Measurements from ENCODE around the gene RAB13. TPM values are rescaled to one million over a fixed set of nuclear protein-coding genes. Genes with fewer than 3 reads are reported as not detected.

Gene RAB13
- total and polyA plus RNA-seq, 2 of the 13 experiments (the other 11 are each of a cell fraction or from before 2014, with no cell fraction given) = 15.9 to 24.7 TPM

DNA sequence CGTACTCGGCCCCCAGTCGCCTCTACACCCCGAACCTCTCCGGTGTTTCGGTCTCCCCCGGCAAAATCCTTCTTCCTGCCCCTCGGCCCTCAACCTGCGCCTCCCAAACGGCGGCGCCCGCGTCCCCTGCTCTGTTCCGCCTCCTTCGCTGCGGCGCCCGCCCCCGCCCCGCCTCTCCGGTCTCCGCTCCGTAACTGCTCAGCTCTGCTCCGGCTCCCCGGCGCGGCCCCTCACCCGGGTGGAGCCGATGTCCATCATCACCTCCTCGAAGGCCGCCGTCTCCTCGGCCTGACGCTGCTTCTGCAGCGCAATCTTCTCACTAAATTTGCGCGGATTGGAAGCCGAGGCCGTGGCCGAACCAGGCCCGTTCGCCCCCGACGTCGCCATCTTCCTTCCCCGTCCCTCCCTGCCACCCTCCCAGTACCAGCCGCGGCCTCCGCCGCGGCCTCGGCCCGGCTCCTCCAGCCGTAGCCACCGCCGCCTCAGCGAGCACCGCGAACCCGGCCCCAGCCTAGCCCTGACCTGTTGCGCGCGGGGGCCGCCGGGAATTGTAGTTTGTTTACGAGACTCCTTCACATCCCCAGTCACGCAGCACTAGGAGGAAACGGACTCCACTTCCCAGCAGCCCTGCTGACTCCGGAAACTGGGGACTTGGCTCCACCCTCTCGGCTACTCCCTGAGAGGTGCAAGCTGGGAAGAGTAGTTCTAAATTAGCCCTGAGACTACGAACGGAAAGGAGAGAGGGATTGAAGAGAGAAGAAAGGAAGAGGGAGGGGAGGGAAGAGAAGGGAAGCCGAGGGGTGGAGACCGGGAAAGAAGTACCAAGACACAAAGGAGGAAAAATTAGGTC, 27.8 kb downstream of the RAB13 start, which contains the start of gene CRTC2 (continued):
- TF ChIP-seq, protein P1, sequence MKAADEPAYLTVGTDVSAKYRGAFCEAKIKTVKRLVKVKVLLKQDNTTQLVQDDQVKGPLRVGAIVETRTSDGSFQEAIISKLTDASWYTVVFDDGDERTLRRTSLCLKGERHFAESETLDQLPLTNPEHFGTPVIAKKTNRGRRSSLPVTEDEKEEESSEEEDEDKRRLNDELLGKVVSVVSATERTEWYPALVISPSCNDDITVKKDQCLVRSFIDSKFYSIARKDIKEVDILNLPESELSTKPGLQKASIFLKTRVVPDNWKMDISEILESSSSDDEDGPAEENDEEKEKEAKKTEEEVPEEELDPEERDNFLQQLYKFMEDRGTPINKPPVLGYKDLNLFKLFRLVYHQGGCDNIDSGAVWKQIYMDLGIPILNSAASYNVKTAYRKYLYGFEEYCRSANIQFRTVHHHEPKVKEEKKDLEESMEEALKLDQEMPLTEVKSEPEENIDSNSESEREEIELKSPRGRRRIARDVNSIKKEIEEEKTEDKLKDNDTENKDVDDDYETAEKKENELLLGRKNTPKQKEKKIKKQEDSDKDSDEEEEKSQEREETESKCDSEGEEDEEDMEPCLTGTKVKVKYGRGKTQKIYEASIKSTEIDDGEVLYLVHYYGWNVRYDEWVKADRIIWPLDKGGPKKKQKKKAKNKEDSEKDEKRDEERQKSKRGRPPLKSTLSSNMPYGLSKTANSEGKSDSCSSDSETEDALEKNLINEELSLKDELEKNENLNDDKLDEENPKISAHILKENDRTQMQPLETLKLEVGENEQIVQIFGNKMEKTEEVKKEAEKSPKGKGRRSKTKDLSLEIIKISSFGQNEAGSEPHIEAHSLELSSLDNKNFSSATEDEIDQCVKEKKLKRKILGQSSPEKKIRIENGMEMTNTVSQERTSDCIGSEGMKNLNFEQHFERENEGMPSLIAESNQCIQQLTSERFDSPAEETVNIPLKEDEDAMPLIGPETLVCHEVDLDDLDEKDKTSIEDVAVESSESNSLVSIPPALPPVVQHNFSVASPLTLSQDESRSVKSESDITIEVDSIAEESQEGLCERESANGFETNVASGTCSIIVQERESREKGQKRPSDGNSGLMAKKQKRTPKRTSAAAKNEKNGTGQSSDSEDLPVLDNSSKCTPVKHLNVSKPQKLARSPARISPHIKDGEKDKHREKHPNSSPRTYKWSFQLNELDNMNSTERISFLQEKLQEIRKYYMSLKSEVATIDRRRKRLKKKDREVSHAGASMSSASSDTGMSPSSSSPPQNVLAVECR (CRISPR knock-in tag; IDR thresholded peaks at IDR 0.05; ENCODE audit: borderline replicate concordance) = peak; percentile 86
- peak; percentile 94 for TF ChIP-seq IRF2 (CRISPR knock-in tag; IDR thresholded peaks at IDR 0.05)
- peak; percentile 36; the same call in 1 of the 2 replicates for TF ChIP-seq FOSL2 (CRISPR knock-in tag; IDR thresholded peaks at IDR 0.05)
- TF ChIP-seq PHF8 (CRISPR knock-in tag; IDR thresholded peaks at IDR 0.05) = peak; percentile 84
- TF ChIP-seq, protein P2, sequence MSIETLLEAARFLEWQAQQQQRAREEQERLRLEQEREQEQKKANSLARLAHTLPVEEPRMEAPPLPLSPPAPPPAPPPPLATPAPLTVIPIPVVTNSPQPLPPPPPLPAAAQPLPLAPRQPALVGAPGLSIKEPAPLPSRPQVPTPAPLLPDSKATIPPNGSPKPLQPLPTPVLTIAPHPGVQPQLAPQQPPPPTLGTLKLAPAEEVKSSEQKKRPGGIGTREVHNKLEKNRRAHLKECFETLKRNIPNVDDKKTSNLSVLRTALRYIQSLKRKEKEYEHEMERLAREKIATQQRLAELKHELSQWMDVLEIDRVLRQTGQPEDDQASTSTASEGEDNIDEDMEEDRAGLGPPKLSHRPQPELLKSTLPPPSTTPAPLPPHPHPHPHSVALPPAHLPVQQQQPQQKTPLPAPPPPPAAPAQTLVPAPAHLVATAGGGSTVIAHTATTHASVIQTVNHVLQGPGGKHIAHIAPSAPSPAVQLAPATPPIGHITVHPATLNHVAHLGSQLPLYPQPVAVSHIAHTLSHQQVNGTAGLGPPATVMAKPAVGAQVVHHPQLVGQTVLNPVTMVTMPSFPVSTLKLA (IDR thresholded peaks at IDR 0.05) = 0 out of 2 replicates have a peak, but pooled peaks have one; percentile 28
- 0 out of 2 replicates have a peak, but pooled peaks have one; percentile 72 for TF ChIP-seq HES4 (CRISPR knock-in tag; IDR thresholded peaks at IDR 0.05; ENCODE audit: borderline replicate concordance)
- no peak for TF ChIP-seq RFX1 (IDR thresholded peaks at IDR 0.05)
- peak; percentile 82; the same call in 1 of the 2 replicates for TF ChIP-seq ZNF773 (CRISPR knock-in tag; IDR thresholded peaks at IDR 0.05; ENCODE audit: borderline replicate concordance)
- TF ChIP-seq, protein P3, sequence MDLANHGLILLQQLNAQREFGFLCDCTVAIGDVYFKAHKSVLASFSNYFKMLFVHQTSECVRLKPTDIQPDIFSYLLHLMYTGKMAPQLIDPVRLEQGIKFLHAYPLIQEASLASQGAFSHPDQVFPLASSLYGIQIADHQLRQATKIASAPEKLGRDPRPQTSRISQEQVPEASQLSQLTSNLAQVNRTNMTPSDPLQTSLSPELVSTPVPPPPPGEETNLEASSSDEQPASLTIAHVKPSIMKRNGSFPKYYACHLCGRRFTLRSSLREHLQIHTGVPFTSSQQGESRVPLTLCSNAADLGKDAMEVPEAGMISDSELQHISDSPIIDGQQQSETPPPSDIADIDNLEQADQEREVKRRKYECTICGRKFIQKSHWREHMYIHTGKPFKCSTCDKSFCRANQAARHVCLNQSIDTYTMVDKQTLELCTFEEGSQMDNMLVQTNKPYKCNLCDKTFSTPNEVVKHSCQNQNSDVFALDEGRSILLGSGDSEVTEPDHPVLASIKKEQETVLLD (CRISPR knock-in tag; IDR thresholded peaks at IDR 0.05; ENCODE audit: low read depth) = peak; percentile 25; the same call in 1 of the 2 replicates
- peak; percentile 82 for TF ChIP-seq GATAD1 (CRISPR knock-in tag; IDR thresholded peaks at IDR 0.05)
- peak; percentile 73 for TF ChIP-seq TAF1 (CRISPR knock-in tag; IDR thresholded peaks at IDR 0.05)
